Panc1 (cell line): ENCODE data around the gene SETD2.

ENCODE experiments used
- CTCF ChIP-seq: fragments of 450-650 bp; IDR thresholded peaks from 2 replicates; pipeline ENCODE4 v1.5.1; 2017; ENCODE audit warnings: mild to moderate bottlenecking
- POLR2AphosphoS5 ChIP-seq: IDR thresholded peaks from 2 replicates; pipeline ENCODE4 v1.6.1; 2012; ENCODE audit warnings: mild to moderate bottlenecking, low read depth, low read length, moderate library complexity
- REST ChIP-seq, 2 experiments: IDR thresholded peaks; 2 replicates each; pipeline ENCODE4 v1.6.1; 2011 to 2012; ENCODE audit warnings: low read depth in 2 of 2, control low read depth in 1 of 2, low read length in 1 of 2, mild to moderate bottlenecking in 1 of 2, moderate library complexity in 1 of 2; ENCODE audit not compliant: insufficient read depth in 1 of 2
- SIN3A ChIP-seq: IDR thresholded peaks from 2 replicates; pipeline ENCODE4 v1.6.1; 2012; ENCODE audit warnings: low read depth, mild to moderate bottlenecking, low read length, moderate library complexity, borderline replicate concordance; ENCODE audit not compliant: insufficient read depth

GRCh38 chr3:47000922-47001730, 162.8 kb downstream of the SETD2 start:
- no peak for TF ChIP-seq REST (IDR thresholded peaks at IDR 0.05; ENCODE audit: insufficient read depth in 1 of 2, low read depth in 2 of 2, low read length in 1 of 2)
- TF ChIP-seq CTCF: no peak
- no peak for TF ChIP-seq SIN3A
- no peak for TF ChIP-seq POLR2AphosphoS5
